HUDEP-2 (cell line): ENCODE measurements around the gene TMEM108.

Experiments
- DNase-seq, 76 experiments: peaks; one replicate each; lab custom pipeline; 2025; ENCODE audit not compliant: unreplicated experiment in 76 of 76; lab: John Stamatoyannopoulos, UW

Gene TMEM108

DNA sequence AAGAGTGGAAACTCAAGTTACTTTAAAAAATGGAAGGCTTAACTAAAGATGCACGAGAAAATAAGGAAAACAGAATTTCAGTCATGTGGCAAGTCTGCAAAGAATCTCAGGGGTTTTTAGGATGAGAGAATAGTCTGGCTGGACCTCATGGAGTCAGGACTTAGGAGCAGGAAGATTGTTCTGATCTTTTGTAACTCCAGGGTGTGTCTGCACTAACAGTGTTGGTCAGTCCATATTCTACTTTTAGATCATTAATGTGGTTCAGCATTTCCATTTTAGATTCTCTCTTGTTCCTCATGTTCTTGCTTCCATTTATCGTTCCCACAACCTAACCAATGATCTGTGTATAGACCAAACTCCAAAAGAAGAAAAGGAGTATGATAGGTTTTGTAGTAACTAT is 15.3 kb downstream of the TMEM108 start:
- DNase-seq = no peak

DNA sequence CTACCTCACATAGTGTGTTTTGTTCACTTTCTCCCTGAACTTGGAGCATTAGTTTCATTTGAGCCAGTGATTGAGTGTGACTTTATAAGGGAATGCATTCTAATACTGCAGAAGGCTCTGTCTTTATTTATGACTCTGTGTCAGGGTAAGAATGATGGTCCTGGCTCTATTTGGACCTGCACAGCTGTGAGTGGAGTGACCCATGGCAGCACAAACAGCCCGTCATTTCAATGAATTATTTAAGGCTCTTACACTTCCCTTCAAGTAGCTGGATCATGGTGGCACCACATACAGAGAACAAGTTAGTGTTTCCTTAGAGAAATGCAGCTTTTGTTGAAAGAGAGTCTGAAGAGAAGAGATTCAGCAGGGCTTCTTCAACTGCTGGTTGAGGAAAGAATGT is 16.4 kb downstream of the TMEM108 start:
- no peak for DNase-seq

DNA sequence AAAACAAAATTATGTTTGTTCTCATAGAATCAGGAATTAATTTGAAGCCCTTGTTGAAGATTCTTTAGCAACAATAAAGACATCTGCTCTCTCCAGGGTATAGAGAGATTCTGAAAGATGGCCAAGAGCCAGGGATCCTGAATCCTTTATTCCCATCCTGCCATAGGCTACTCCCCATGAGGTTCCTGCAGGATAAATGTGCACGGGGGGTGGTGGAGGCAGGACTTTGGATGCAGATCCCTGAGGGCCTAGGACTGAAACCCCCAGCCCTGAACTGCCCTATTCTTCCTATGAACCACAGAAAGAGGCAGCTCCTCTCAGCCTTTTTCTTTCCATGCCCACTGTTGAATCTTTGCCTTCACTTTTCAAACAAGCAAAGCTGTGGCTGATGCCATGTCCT is 17.1 kb downstream of the TMEM108 start:
- DNase-seq = no peak

GRCh38 chr3:133058243-133058642 is 20.1 kb downstream of the TMEM108 start:
- DNase-seq = no peak

DNA sequence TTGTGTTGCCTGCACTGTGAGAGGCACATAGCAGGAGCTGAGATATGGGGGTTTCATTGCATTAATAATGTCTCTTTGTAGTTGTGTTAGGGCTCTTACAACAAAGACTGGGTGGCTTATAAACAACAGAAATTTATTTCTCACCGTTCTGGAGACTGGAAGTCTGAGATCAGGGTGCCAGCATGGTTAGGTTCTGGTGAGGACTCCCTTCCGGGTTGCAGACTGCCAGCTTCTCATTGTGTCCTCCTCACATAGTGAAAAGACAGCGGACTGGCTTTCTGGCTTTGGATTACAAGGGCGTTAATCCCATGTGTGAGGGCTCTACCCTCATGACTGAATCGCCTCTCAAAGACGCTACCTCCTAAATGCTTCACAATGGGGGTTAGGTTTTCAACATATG is 20.6 kb downstream of the TMEM108 start:
- DNase-seq = no peak

DNA sequence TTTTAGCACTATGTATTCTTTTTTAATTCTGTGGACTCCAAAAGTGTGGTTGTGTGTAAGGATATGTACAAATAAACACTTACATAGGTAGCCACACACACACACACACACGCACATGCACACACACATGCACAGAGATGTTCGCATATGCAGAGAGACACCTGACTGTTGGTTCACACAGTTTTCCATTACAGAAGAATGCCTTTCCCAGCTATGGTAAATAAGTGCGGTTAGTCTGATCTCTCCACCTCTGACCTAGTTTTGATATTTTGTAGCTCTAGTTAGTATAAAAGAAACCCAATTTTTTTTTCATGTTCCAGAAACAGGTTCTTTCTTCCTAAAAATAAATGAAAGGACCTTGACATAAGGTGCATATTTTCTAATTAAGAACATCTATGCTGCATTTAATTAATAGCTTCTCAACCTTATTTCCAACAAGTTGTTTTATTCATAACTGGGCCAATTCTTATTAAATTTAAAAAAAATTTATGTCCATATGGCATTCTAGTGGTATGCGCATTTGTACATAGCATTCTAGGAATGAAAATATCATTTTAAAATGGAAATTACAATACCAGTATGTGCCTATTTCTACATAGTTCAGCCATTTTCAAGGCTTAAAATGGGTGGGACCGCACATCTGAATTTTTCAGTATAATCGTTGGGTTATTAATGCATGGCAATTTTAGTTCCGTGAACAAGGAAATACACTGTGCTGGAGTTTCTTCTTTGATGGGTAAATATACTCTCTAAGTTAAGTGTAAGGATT is 27.2 kb downstream of the TMEM108 start:
- DNase-seq = no peak

GRCh38 chr3:133066026-133066425 is 27.8 kb downstream of the TMEM108 start:
- DNase-seq = no peak

- DNase-seq = no peak
These were observed 31.5 kb downstream of the TMEM108 start for GRCh38 chr3:133069556-133070286.

- no peak for DNase-seq
These were observed 36.8 kb downstream of the TMEM108 start for GRCh38 chr3:133074977-133075376.

DNA sequence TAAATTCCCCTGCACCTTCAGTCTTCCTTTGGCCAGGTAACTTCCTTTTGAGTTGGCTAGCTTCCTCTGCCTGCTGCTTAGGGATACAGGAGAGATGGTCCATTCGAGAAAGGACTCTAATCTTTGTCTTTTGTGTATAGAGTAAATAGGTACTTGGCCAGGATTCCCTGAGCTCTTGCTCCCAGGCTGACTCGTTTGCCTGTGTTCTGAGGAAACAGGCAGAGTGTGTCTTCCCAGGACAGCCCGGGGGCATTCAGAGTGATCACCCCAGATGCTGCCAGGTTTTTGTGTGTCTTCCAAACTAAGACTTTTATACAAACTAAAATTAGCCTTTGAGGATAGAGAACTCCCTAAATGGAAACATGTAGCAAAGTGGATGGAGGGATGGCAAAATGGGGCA is 39.5 kb downstream of the TMEM108 start:
- DNase-seq = no peak

- DNase-seq = no peak
These were observed 41.4 kb downstream of the TMEM108 start for GRCh38 chr3:133079621-133080020.

GRCh38 chr3:133081016-133081415 is 42.8 kb downstream of the TMEM108 start:
- DNase-seq = no peak

GRCh38 chr3:133083395-133083794 is 45.2 kb downstream of the TMEM108 start:
- no peak for DNase-seq

- no peak for DNase-seq
These were observed 51.8 kb downstream of the TMEM108 start for GRCh38 chr3:133089906-133090485.

DNA sequence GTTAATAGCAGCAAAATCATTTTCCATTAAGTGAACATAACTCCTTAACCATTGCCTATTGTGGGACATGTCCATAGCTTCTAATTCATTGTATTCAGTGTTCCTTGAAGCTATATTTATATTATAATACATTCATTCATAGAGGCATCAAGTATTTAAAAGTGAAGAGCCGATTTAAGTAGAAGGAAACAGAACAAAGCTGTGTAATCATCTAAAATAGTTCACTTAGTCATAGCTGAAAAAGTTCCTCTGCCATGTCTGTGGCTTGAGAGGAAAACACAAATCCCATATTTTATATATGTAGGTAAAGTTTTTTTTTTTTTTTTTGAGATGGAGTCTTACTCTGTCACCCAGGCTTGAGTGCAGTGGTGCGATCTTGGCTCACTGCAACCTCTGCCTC is 54.5 kb downstream of the TMEM108 start:
- DNase-seq = no peak

- DNase-seq = no peak
These were observed 55.2 kb downstream of the TMEM108 start for GRCh38 chr3:133093366-133093765.

- DNase-seq = no peak
These were observed 58.9 kb downstream of the TMEM108 start for GRCh38 chr3:133096900-133097613.

GRCh38 chr3:133103706-133104105 is 65.5 kb downstream of the TMEM108 start:
- DNase-seq = no peak

DNA sequence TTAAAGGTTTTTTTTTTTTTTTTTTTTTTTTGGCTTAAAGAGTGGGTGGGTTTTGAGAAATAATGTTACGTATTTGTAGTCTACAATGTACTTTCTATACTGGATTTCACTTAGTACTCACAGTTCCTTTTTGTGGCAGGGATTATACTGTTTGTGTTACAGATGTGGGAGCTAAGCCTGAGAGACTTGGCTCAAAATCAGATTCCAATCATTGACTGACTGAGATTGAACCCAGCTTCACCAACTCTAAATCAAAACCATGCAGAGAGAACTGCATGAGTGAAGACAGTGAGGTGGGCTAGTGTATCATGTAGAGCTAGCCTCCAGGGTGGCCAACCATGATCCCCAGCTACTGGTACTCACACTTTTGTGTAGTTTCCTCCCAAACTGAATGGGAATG is 68.0 kb downstream of the TMEM108 start:
- DNase-seq = no peak

DNA sequence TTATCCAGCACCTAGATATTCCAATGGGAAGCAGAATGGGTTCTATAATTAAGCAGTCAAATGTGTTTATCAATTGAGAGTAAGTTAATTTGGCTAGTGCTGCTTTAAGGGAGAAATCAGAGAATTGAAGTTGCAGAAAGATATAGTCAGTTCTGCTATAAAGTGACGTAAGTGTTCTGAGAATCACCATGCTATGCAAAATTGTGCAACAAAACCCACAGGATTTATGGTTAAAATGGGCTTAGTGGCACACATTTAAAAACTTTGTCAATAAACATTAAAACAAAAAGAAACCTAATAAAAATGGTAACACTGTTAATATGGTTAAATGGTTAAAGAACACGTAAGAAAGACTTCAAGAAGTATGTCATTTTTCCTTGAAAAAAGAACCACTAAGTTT is 74.5 kb downstream of the TMEM108 start:
- no peak for DNase-seq

GRCh38 chr3:133113526-133113925 is 75.3 kb downstream of the TMEM108 start:
- DNase-seq = no peak
